Measurements from ENCODE around the gene LCN10.
"Not testable (repeated sequence)": the region's sequence is repeated elsewhere in the genome, so short reads cannot be mapped to it uniquely, and the experiment has no call there.

The LCN10 gene

DNA sequence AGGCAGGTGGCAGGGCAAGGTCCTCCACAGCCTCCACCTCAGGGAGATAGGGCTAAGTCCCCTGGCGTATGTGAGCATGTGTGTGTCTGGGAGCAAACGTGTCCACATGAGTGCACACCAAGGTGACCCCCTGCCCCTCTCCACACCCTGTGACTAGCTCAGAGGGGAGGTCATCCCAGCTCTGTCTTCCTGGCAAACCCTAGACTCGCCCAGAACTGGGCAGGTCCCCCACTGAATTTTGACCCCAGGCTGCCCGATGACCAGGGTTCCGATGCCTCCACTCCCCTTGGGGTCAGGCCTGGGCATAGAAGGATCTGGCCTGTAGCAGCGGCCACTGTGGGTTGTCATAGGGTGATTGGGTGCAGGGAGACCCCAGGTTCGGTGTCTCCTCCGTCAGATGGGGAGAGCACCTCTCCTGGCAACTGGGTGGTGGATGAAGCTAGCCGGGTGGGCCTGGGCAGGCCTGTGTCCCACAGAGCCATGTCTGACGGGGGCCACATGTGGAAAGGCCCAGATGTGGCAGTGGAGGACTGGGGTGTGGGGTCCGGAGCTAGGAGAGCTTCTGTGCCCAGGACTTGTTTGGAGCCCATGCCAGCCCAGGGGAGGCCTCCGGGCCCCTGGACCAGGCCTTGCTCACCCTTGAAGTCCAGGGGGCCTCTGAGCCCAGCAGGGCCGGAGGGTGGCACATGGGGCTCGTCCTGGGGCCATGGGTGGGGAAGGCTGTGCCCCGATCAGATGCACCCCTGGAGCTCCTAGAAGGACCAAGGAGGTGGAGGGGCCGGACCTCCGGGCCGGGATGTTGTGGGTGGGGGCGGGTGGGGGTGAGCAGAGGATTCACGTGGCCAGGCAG is 24.2 kb downstream of the LCN10 start:
- DNase-seq, result no peak

DNA sequence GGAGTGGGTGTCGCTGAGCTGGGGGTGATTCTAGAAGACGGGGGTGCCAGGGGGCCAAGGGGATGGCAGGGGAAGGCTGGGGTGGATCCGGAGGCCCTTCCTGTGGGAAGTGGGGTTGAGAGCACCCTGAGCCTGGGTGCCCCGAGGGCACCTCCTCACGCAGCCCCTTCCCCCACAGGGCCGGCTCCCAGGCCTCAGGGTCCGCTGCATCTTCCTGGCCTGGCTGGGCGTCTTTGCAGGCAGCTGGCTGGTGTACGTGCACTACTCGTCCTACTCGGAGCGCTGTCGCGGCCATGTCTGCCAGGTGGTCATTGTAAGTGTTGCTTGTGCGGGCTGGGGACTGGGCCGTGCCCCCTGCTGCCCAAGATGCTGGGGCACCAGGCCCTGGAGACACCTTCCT is 25.3 kb downstream of the LCN10 start:
- no peak for DNase-seq

- no peak for DNase-seq
Measured at GRCh38 chr9:136714893-136715274, 27.9 kb downstream of the LCN10 start.

DNA sequence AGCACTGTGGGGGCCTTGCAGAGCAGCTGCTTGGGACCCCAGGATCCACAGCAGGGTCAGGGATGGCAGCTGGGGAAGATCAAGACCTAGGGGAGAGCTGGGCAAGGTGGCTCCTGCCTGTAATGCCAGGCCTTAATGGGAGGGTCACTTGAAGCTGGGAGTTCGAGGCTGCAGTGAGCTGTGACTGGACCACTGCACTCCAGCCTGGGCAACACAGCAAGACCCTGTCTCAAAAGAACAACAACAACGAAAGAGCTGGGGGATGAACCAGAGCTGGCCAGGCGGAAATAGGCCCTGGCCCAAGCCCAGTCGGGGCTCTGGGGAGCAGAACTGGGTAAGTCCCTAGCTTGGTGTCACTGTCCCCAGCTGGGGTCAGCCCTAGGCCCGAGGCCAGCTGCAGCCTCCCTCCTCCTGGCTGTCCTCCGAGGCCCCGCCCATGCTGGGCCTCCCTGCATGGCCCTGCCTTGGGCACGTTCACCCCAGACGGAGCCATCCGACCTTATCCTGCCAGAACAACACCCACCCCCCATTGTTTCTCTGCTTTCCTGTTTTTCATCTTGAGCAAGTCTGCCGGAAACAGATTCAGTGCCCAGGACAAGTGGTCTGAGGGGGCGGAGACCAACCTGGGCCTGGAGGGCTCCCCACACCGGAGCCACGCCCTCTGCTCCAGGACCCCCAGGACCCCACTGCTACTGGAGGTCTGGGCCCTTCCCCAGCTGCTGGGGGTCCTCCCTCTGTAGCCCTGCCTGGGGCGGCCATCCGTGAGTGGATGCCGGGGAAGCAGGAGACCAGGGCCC is 28.4 kb downstream of the LCN10 start:
- DNase-seq, result no peak

DNA sequence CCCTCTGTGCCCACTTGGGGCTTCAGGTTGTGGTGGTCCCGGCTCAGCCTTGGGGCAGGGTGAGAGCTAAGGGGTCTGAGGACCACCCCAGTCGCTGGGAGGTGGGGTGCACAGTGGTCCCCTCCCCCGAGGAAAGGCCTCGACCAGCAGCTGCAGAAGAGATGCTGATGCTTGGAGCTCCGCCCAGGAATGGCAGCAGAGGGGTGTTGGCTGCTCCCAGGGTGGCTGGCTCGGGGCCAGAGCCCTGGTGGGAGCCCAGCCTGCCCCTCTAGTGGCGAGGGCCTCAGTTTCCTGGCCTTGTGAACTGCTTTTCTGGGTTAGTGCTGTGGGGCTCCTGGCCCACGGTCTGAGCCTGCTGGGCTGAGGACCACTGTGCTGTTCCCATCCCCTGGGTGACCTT is 29.2 kb downstream of the LCN10 start:
- DNase-seq, result no peak

DNA sequence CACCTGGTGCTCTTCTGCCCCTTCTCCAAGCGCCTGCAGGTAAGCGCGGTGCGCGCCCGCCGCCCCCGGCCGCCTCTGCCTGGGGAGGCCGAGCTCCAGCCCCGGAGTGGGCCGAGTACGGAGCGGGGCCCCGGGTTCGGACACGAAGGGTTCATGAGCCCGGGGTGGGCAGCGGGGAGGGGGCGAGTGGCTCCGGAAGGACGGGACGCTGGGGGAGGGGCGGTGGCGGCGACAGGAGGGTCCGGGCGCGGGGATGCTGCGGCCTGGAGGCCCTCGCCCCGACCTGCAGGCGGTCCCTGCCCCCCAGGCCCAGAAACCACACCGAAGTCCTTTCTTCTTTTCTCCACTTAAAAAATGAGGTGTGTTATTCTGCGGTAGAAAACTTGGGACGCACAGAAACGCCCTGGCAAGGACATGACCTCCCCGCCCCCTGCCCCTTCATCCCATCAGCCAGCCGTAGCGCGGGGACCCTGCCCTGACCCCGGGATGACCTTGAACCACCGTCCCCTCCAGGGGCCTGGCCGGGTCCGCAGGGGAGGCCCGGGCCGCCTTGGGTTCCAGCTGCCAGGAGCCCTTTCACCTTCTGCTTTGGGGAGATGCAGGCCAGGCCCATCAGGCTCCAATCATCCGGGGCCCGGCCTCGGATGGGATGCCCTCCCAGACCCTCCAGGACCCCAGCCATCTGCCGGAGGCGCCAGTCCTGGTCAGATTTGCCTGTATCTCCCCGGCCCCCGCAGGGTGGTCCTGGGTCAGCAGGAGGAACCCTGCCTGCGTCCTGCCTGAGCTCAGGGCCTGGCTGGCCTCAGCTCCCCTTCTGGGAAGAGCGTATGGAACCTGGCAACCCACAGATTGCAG is 29.8 kb downstream of the LCN10 start:
- no peak for DNase-seq

DNA sequence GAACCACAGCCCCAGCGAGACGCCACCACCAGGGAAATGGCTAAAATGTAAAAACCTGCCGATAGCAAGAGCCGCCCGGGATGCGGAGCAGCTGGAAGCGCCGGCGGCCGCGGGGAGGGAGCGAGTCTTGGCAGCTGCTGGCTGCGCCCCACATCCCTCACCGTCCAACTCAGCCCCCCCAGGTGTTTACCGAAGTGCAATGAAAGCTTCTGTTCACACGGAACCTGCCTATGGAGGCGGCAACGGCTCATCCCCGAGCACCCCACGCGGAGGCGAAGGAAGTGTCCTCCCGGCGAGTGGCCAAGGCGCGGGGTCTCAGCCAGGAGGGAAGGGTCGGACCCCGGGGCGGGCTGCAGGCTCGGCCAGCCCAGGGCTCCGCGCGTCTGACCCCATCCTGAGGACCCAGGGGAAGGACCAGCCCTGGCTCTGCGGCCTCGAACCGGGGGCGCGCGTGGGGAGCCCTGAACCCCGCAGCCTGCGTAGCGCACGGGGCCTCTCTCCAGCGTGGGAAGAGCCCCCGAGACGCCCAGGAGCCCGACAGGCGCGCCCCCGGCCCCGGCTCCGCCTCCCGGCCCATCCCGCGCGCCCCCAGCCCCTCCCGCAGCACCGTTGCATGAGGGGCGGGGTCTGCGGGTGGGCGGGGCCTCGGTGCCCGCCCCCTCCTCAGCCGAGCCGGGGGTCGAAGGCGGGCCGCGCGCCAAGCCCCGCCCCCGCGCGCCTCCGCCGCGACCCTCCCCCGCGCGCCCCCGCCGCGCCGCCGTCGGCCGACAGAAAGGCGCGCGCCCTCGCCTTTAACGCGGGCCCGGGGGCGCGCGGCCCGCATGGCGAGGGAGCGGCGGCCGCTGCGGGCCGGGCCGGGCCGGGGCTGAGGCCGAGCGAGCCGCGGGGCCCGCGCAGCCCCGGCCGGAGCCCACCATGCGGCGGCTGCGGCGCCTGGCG is 30.7 kb downstream of the LCN10 start, which contains the start of gene DIPK1B:
Gene DIPK1B, plus strand, starts transcription at position 822 of the 939 bp plus-strand sequence. Its CDS starts 94 bp downstream, at position 916.
- no peak for DNase-seq

GRCh38 chr9:136711219-136711648 is 31.5 kb downstream of the LCN10 start:
- DNase-seq, result not testable (repeated sequence)

GRCh38 chr9:136710543-136710942 is 32.2 kb downstream of the LCN10 start:
- no peak for DNase-seq

DNA sequence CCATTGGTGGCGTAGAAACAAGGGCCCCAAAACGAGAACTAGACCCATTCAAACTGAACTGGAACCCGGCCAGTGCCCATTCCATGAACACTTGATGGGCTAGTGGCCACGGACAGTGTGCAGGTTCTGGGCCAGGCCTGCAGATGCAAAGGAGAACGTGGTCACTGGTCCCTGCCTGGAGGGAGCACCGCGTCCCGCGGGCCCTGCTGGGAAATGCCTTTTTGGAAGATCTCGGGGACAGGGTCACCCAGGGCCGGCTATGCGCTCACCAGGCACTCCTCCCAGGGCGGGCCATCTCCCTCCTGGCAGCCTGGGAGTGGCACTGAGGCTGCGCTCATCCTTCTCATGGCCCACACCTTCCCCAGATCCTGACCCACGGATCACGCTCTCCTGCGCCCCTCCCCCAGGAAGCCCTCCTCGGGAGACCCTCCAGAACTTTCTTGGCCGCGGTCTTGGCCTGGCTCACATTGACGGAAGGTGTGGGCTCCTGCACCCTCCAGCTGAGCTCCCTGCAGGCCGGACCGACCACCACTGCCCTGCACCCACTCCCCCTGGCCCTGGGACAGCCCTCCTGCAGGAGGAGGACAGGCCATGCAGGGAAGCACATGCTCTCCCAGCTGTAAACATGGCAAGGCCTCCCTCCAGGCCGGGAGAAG is 33.2 kb downstream of the LCN10 start:
- DNase-seq, result no peak

DNA sequence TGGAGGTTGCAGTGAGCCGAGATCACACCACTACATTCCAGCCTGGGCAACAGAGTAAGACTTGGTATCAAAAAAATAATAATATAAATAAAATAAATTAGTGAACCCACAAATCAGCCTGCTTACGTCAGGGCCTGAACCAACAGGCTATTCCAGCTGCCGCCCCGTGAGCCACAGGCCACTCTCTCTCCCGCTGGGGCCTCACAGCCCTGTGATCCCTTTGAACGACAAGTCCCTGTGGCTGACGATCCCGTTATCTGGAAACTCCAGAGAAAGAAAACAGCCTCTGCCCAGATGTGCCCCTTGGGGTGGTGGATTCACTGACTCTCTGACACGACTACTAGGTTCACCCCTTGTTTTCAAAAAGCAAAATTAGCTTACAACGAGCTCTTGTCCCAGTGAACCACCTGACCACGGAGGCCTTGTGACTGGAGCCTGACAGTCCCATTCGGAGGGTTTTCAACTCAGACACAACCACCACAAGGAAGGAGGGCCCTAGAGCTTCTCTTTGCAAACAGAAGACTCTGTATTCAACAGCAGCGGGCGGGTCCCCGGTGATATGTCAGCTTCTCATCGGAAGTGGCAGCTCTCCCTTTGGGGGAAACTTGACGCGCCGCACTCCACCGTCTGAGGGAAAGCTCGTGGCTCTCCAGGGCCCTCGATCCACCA is 34.8 kb downstream of the LCN10 start:
- no peak for DNase-seq

- no peak for DNase-seq
Measured at GRCh38 chr9:136707011-136707410, 35.7 kb downstream of the LCN10 start.

- DNase-seq, result no peak
Measured at GRCh38 chr9:136705564-136705963, 37.2 kb downstream of the LCN10 start.

GRCh38 chr9:136704741-136705140 is 38.0 kb downstream of the LCN10 start:
- DNase-seq, result not testable (repeated sequence)

DNA sequence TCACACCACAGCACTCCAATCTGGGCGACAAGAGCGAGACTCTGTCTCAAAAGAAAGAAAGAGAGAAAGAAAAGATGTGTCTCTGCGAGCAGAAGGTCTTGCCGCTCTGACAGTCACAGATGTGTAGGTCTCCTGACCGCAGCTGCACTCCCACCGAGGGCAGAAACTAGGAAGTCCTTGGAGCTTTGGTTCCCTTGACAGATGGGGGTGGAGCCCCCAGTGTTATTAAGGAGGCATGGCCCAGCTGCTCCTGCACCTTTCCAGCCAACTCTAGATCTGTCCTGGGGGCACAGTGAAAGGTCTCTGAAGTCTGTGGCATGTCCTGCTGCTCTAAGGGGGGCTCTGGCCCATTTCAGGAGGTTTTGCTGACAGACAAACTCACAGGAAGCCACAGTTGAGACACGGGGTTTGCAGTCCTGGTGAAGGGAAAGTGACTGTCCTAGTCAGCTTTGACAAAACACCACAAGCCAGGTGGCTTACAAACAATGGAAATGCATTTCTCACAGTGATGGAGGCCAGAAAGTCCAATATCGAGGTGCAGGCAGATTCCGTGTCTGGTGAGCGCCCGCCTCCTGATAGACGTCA is 39.4 kb downstream of the LCN10 start:
- no peak for DNase-seq

- DNase-seq, result no peak
Measured at GRCh38 chr9:136701668-136702053, 41.1 kb downstream of the LCN10 start.

DNA sequence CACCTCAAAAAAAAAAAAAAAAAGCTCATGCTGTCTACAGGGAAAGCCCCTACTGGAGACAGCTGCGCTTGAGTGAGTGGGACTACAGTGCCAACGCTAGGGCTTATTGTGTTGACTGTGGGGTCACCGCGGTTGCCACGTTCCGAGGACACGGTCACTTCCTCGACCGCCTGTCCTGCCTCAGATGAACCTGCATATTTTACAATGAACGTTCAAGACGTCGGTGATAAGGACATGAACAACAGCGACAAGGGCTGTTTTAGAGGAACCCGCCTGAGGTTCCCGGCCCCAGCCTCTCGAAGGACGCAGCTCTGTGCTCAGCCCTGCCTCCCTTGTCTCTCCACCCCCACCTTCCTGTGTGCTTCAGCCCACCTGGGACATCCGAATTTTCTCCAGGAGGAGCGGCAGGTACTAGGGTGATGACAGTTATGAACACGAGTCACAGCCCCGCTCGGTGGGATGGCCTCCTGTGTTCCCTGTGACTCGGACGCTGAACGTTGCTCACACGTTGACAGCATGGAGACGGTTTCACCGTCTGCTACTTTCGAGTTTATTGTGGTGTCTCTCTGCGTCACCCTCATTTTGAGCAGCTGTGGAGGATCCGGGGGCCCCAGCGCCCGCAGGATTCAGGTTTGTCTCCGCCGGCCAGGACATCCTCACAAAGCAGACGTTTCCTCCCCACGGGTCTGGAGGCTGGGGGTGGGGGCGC is 41.6 kb downstream of the LCN10 start:
- DNase-seq, result no peak

- no peak for DNase-seq
Measured at GRCh38 chr9:136700304-136700703, 42.4 kb downstream of the LCN10 start.

DNA sequence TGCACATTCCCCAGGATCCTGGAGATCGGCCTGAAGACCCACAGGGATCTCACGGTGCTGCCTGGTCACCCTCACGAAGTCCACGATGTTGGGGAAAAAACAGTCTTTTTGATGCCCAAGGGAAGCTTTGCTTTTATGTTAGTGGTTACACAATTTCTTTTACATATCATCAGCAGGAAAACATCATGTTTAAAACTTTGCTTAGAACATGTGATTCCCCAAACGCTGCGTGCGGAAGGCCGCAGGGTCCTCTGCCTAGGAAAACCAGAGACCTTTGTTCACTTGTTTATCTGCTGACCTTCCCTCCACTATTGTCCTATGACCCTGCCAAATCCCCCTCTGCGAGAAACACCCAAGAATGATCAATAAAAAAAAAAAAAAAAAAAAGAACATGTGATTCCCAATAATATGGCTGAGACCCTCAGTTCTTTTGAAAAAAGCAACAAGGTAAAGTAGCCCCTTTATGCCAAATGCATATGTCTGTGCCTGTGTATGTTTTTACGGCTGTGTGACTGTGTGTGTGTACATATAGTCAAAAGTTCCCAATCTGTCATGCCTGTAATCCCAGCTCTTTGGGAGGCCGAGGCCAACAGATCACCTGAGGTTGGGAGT is 44.0 kb downstream of the LCN10 start:
- DNase-seq, result no peak

Data from NCI-H2029 (cell line).